ENCODE measurements around the gene SMARCA4.
"Not testable (repeated sequence)": the region's sequence is repeated elsewhere in the genome, so short reads cannot be mapped to it uniquely, and the experiment has no call there.

The SMARCA4 gene

GRCh38 chr19:11066326-11066725 lies 105.5 kb downstream of the SMARCA4 start:
- H3K4me3 ChIP-seq (replicated peaks; ENCODE audit: low read depth, low read length), result no peak overlapping the region
- DNase-seq (ENCODE audit: extremely low read depth, insufficient read length), result no peak
- no peak for TF ChIP-seq CTCF (IDR thresholded peaks at IDR 0.05; ENCODE audit: insufficient read depth, low read length, poor library complexity, severe bottlenecking)
- H3K36me3 ChIP-seq (ENCODE audit: control insufficient read depth, insufficient read depth, low read length), result peaks cover 8% of the 10 kb centered on the region
- no peaks in the 10 kb centered on the region for H3K27me3 ChIP-seq (replicated peaks; ENCODE audit: control insufficient read depth, insufficient read depth, low read length)

GRCh38 chr19:11067356-11068113 lies 106.7 kb downstream of the SMARCA4 start:
- H3K27me3 ChIP-seq (replicated peaks; ENCODE audit: control insufficient read depth, insufficient read depth, low read length), result no peaks in the 10 kb centered on the region
- DNase-seq (ENCODE audit: extremely low read depth, insufficient read length), result no peak
- no peak overlapping the region for H3K4me3 ChIP-seq (replicated peaks; ENCODE audit: low read depth, low read length)
- peaks cover 2% of the 10 kb centered on the region for H3K36me3 ChIP-seq (ENCODE audit: control insufficient read depth, insufficient read depth, low read length)
- TF ChIP-seq CTCF (IDR thresholded peaks at IDR 0.05; ENCODE audit: insufficient read depth, low read length, poor library complexity, severe bottlenecking), result no peak

- peaks cover 2% of the 10 kb centered on the region for H3K36me3 ChIP-seq (ENCODE audit: control insufficient read depth, insufficient read depth, low read length)
- no peak for TF ChIP-seq CTCF (IDR thresholded peaks at IDR 0.05; ENCODE audit: insufficient read depth, low read length, poor library complexity, severe bottlenecking)
- H3K4me3 ChIP-seq (replicated peaks; ENCODE audit: low read depth, low read length), result no peak overlapping the region
- H3K27me3 ChIP-seq (replicated peaks; ENCODE audit: control insufficient read depth, insufficient read depth, low read length), result no peaks in the 10 kb centered on the region
- no peak for DNase-seq (ENCODE audit: extremely low read depth, insufficient read length)
Observed at GRCh38 chr19:11069561-11069960, 108.7 kb downstream of the SMARCA4 start.

GRCh38 chr19:11070123-11070522 lies 109.3 kb downstream of the SMARCA4 start:
- TF ChIP-seq CTCF (IDR thresholded peaks at IDR 0.05; ENCODE audit: insufficient read depth, low read length, poor library complexity, severe bottlenecking), result no peak
- no peaks in the 10 kb centered on the region for H3K27me3 ChIP-seq (replicated peaks; ENCODE audit: control insufficient read depth, insufficient read depth, low read length)
- no peak overlapping the region for H3K4me3 ChIP-seq (replicated peaks; ENCODE audit: low read depth, low read length)
- no peak for DNase-seq (ENCODE audit: extremely low read depth, insufficient read length)
- H3K36me3 ChIP-seq (ENCODE audit: control insufficient read depth, insufficient read depth, low read length), result peaks cover 2% of the 10 kb centered on the region

GRCh38 chr19:11073568-11073967 lies 112.7 kb downstream of the SMARCA4 start:
- no peak for DNase-seq (ENCODE audit: extremely low read depth, insufficient read length)
- Histone ChIP-seq H3K36me3 (ENCODE audit: control insufficient read depth, insufficient read depth, low read length) (no peaks in the 10 kb centered on the region), H3K4me3 (replicated peaks; ENCODE audit: low read depth, low read length) (no peak overlapping the region), H3K27me3 (replicated peaks; ENCODE audit: control insufficient read depth, insufficient read depth, low read length) (no peaks in the 10 kb centered on the region)
- no peak for TF ChIP-seq CTCF (IDR thresholded peaks at IDR 0.05; ENCODE audit: insufficient read depth, low read length, poor library complexity, severe bottlenecking)

- H3K4me3 ChIP-seq (replicated peaks; ENCODE audit: low read depth, low read length); DNase-seq (ENCODE audit: extremely low read depth, insufficient read length); H3K27me3 ChIP-seq (replicated peaks; ENCODE audit: control insufficient read depth, insufficient read depth, low read length); H3K36me3 ChIP-seq (ENCODE audit: control insufficient read depth, insufficient read depth, low read length): not testable (repeated sequence)
Observed at GRCh38 chr19:11076792-11077191, 116.0 kb downstream of the SMARCA4 start.
